ENCODE results near the gene INPP5D. TPM values are rescaled to one million over a fixed set of nuclear protein-coding genes. Genes with fewer than 3 reads are reported as not detected.

Gene INPP5D
- total and polyA plus RNA-seq, 3 donors from 2014 or later, result 5.7 to 12.7 (median 11.2) TPM

DNA sequence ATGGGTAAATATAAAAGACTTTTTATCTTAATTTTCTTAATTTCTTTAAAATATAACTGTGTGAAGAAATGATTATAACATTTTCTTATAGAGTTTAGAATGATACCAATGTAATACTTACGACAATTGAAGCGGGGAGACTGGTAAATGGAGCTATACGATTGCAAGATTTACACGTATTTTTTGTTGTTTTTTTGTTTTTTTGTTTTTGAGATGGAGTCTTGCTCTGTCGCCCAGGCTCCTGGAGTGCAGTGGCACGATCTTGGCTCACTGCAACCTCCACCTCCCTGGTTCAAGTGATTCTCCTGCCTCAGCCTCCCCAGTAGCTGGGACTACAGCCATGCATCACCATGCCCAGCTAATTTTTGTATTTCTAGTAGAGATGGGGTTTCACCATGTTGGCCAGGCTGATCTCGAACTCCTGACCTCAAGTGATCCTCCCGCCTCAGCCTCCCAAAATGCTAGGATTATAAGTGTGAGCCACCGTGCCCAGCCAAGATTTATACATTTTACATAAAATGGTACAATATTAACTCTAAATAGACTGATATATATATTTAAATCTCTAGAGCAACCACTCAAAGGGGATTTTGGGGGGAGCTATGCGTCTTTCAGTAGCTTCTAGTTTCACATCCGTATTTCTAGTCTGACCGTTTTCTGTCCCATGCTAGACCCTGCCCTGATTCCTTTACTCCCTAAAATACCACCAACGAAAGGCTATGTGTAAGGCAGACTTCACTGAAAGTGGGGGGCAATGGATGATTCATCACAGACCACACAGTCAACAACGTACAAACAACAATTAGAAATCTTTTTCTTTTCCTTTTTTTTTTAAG, 163.1 kb downstream of the INPP5D start:
- Histone ChIP-seq H3K4me1 (no peaks in the 10 kb centered on the region), H3K27ac (no peak overlapping the region), H3K27me3 (no peaks in the 10 kb centered on the region), H3K36me3 (ENCODE audit: low read depth, missing control alignments) (no peaks in the 10 kb centered on the region), H3K4me3 (no peak overlapping the region), H3K9me3 (no peaks in the 10 kb centered on the region)
- DNase-seq, result no peak
- TF ChIP-seq, protein P1, sequence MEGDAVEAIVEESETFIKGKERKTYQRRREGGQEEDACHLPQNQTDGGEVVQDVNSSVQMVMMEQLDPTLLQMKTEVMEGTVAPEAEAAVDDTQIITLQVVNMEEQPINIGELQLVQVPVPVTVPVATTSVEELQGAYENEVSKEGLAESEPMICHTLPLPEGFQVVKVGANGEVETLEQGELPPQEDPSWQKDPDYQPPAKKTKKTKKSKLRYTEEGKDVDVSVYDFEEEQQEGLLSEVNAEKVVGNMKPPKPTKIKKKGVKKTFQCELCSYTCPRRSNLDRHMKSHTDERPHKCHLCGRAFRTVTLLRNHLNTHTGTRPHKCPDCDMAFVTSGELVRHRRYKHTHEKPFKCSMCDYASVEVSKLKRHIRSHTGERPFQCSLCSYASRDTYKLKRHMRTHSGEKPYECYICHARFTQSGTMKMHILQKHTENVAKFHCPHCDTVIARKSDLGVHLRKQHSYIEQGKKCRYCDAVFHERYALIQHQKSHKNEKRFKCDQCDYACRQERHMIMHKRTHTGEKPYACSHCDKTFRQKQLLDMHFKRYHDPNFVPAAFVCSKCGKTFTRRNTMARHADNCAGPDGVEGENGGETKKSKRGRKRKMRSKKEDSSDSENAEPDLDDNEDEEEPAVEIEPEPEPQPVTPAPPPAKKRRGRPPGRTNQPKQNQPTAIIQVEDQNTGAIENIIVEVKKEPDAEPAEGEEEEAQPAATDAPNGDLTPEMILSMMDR (IDR thresholded peaks at IDR 0.05), result no peak
- TF ChIP-seq POLR2A (IDR thresholded peaks at IDR 0.05), result no peak
- intact Hi-C loops (cut with DNase I; ENCODE audit: low total_unique reads), result no loop called here
- WGBS, 2 donors, result 86 to 88% methylated on average over 14 of the region's 14 CpGs

DNA sequence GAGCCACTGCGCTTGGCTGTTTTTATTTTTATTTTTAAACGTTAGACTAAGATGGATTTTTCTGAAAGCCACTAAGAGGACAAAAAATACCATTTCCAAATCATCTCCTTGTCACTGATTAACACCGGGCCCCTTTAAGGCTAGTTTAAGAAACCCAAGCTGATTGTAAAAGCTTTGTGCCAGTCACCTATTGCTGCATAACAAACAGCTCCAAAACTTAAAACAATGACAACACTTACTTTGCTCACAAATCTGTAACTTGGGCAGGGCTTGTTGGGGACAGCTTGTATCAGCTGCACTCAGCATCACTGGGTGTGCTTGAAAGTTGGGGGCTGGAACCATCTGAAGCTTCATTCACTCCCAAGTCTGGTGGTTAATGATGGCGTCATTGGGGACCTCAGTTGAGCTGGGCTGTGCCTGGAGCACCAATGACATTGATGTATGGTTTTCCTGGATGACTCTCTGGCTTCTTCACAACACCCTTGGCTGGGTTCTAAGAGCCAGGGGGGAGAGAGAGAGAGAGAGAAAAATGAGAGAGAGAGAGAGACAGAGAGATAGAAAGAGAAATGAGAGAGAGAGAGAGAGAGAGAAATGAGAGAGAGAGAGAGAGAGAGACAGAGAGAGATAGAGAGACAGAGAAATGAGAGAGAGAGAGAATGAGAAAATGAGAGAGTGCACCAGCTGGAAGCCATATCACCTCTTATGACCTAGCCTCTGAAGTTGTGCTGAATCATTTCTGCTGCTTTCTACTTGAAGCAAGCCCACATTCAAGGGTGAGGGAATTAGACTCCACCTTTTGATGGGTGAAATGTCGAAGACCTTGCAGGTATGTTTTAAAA, 165.3 kb downstream of the INPP5D start:
- H3K36me3 ChIP-seq (ENCODE audit: low read depth, missing control alignments), result no peaks in the 10 kb centered on the region
- intact Hi-C loops (cut with DNase I; ENCODE audit: low total_unique reads), result no loop called here
- H3K4me1 ChIP-seq, result no peaks in the 10 kb centered on the region
- 82 to 86% methylated on average over 5 of the region's 5 CpGs for WGBS, 2 donors
- H3K4me3 ChIP-seq, result no peak overlapping the region
- TF ChIP-seq POLR2A (IDR thresholded peaks at IDR 0.05), result no peak
- TF ChIP-seq, protein P1 (IDR thresholded peaks at IDR 0.05), result no peak
- no peaks in the 10 kb centered on the region for H3K27me3 ChIP-seq
- no peaks in the 10 kb centered on the region for H3K9me3 ChIP-seq
- no peak overlapping the region for H3K27ac ChIP-seq
- DNase-seq, result no peak

DNA sequence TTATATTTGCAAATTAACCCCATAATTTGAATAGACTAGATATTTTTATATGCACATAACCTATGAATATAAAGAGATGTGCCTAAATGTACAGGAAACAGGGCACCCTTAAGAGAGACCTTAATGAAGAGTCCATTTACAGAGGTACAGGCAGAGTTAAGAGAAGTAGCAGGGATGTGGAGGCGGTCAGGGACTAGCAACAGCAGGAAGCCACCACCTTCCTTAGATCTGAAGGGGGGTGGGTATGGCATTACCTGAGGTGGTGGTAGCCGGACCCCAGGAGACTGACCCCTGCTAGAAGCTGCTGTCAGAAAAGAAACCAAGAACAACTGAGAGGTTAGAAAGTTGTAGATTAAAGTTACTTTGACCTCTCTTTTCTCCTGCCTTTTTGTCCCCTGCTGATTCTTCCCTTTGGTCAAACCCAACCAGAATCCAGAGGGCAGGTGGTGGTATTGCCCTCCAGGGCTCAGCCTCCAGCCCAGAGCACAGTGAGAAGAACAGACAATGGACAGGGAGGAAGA, 166.4 kb downstream of the INPP5D start:
- Histone ChIP-seq H3K4me1 (no peaks in the 10 kb centered on the region), H3K4me3 (no peak overlapping the region), H3K36me3 (ENCODE audit: low read depth, missing control alignments) (no peaks in the 10 kb centered on the region), H3K9me3 (no peaks in the 10 kb centered on the region), H3K27ac (no peak overlapping the region), H3K27me3 (no peaks in the 10 kb centered on the region)
- intact Hi-C loops (cut with DNase I; ENCODE audit: low total_unique reads), result no loop called here
- WGBS, 2 donors, result 85 to 86% methylated on average over 2 of the region's 2 CpGs
- TF ChIP-seq POLR2A (IDR thresholded peaks at IDR 0.05), result no peak
- TF ChIP-seq, protein P1 (IDR thresholded peaks at IDR 0.05), result no peak
- no peak for DNase-seq

DNA sequence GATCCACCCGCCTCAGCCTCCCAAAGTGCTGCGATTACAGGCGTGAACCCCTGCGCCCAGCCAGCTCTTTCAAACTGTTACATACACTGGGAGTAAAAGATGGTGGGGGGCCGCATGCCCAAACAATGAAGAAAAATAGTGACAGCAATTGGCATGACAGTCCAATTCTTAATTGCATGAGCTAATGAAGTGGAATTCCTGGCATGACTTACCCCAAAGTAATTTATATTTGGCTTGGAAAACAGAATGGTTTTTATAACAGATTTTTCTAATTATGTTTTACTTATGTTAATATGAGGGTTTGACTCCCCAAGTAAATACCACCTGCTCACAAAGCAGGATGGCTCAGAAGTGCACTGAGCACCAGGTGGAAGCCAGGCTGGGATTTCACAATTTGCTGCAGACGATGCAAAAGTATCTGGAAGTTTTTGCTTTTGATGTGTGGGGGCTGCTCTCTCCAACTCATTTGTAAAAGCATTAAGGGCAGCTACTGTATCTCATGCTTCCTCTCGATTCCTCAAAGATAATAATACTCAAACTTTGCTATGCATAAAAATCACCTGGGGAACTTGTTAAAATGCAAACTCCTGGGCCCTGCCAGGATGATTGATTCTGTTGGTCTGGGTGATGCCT, 167.3 kb downstream of the INPP5D start:
- Histone ChIP-seq H3K4me3 (no peak overlapping the region), H3K36me3 (ENCODE audit: low read depth, missing control alignments) (no peaks in the 10 kb centered on the region), H3K4me1 (no peaks in the 10 kb centered on the region), H3K27ac (no peak overlapping the region), H3K27me3 (no peaks in the 10 kb centered on the region), H3K9me3 (no peaks in the 10 kb centered on the region)
- 73 to 81% methylated on average over 7 of the region's 7 CpGs for WGBS, 2 donors
- DNase-seq, result no peak
- intact Hi-C loops (cut with DNase I; ENCODE audit: low total_unique reads), result no loop called here
- TF ChIP-seq, protein P1 (IDR thresholded peaks at IDR 0.05), result no peak
- TF ChIP-seq POLR2A (IDR thresholded peaks at IDR 0.05), result no peak

All from testis (tissue), 3 donors.